HG02981 (cell line): Measurements from ENCODE around the gene RNASE1.
"Not testable (repeated sequence)": the region's sequence is repeated elsewhere in the genome, so short reads cannot be mapped to it uniquely, and the experiment has no call there.

Experiments
- ATAC-seq: cut with Tn5 transposase; IDR thresholded peaks from one replicate; pipeline ENCODE4 v1.9.1; 2021; ENCODE audit warnings: mild to moderate bottlenecking, moderate library complexity; ENCODE audit not compliant: unreplicated experiment

The RNASE1 gene

GRCh38 chr14:20802341-20803084 is at the start of gene RNASE1:
RNASE1 (minus strand) TSS chr14:20802844; CDS start chr14:20802068, 776 bp downstream.
- ATAC-seq = no peak

GRCh38 chr14:20848955-20849570 is 46.4 kb upstream of the RNASE1 start:
- no peak for ATAC-seq

GRCh38 chr14:20848316-20848954 is 45.8 kb upstream of the RNASE1 start:
- no peak for ATAC-seq

GRCh38 chr14:20846560-20846959 is 43.9 kb upstream of the RNASE1 start:
- ATAC-seq = no peak

GRCh38 chr14:20841096-20841495 is 38.5 kb upstream of the RNASE1 start:
- no peak for ATAC-seq

- ATAC-seq = no peak
Observed at GRCh38 chr14:20837831-20838230, 35.2 kb upstream of the RNASE1 start.

GRCh38 chr14:20836668-20837338 is 34.2 kb upstream of the RNASE1 start:
- ATAC-seq = no peak

GRCh38 chr14:20834899-20835298 is 32.3 kb upstream of the RNASE1 start:
- ATAC-seq = no peak

GRCh38 chr14:20830831-20831230 is 28.2 kb upstream of the RNASE1 start:
- ATAC-seq = no peak

- ATAC-seq = not testable (repeated sequence)
Observed at GRCh38 chr14:20828024-20828694, 25.5 kb upstream of the RNASE1 start.

- no peak for ATAC-seq
Observed at GRCh38 chr14:20827326-20827725, 24.7 kb upstream of the RNASE1 start.

GRCh38 chr14:20826666-20827065 is 24.0 kb upstream of the RNASE1 start:
- not testable (repeated sequence) for ATAC-seq

- ATAC-seq = no peak
Observed at GRCh38 chr14:20823859-20824258, 21.2 kb upstream of the RNASE1 start.

GRCh38 chr14:20821521-20822108 is 19.0 kb upstream of the RNASE1 start:
- not testable (repeated sequence) for ATAC-seq

GRCh38 chr14:20820063-20820904 is 17.6 kb upstream of the RNASE1 start:
- no peak for ATAC-seq

- ATAC-seq = no peak
Observed at GRCh38 chr14:20818861-20819260, 16.2 kb upstream of the RNASE1 start.

GRCh38 chr14:20815946-20816345 is 13.3 kb upstream of the RNASE1 start:
- not testable (repeated sequence) for ATAC-seq

- ATAC-seq = no peak
Observed at GRCh38 chr14:20811986-20812975, 9.6 kb upstream of the RNASE1 start.
